ENCODE measurements around the gene NF1. TPM values are rescaled to one million over a fixed set of nuclear protein-coding genes. Genes with fewer than 3 reads are reported as not detected.
"Not testable (repeated sequence)": the region's sequence is repeated elsewhere in the genome, so short reads cannot be mapped to it uniquely, and the experiment has no call there.

Gene NF1
- total RNA-seq, 1 donor from 2014 or later = 39.1 TPM

GRCh38 chr17:31308372-31309334 lies 213.9 kb downstream of the NF1 start:
- DNase-seq = no peak

DNA sequence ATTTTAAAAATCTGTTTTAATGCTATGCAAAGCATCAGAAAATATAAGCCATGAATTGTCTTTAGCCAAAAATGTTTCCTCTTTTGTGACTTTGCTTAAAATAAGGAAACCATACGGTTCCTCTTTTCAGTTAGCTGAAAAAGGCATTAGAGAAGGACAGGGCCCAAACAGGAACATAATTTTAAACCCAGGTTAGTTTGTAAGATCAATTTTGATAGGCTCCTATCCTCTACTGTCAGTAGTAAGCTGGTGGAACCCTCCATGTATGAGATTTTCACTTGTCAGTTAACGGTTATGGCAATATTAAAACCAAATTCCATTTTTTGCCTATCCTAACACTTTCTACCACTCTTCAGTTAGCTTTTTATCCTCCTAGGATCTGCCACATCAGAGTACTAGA lies 214.8 kb downstream of the NF1 start:
- DNase-seq = no peak

- DNase-seq = no peak
Measured at GRCh38 chr17:31310260-31310659, 215.5 kb downstream of the NF1 start.

- DNase-seq = no peak
Measured at GRCh38 chr17:31310886-31311285, 216.1 kb downstream of the NF1 start.

GRCh38 chr17:31311526-31311925 lies 216.7 kb downstream of the NF1 start:
- no peak for DNase-seq

DNA sequence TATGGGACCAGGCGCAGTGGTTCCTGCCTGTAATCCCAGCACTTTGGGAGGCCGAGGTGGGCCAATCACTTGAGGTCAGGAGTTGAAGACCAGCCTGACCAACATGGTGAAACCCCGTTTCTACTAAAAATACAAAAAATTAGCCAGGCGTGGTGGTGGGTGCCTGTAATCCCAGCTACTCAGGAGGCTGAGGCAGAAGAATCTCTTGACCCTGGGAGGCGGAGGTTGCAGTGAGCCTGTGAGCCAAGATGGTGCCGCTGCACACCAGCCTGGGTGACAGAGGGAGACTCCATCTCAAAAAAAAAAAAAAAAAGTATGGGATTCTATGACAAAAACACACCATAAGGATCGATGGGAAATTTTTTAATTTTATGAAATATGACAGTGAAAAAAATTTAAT lies 217.4 kb downstream of the NF1 start:
- DNase-seq = not testable (repeated sequence)

DNA sequence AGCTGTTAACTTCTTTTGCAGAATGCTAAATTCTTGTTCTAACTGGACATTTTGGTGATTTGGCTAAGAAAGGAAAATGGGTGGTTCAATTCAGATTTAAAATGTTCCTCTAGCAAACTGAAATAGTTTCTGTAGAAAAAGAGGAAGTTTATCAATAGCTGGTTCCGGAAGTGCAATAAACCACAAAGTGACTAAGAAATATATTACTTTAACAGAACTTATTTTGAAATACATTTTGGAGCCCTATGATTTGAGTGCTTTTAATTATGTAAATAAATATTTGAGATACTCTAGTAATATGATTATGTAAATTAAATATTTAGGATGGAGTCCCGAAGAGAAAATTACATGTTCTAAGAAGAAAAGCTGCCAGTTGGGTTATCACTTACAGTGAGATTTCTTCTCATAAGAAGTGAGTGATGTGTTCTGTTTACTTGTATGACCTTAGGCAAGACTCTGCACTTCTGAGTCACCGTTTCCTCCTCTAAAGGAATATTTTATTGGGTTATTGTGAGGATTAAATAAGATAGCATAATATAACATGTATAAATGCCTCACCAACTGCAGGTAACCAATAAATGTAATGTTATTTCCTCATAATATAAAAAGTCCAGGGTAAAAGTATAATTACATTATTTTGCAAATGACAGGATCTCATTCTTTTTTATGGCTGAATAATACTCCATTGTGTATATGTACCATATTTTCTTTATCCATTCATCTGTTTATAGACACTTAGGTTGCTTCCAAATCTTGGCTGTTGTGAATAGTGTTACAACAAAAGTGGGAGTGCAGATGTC lies 219.4 kb downstream of the NF1 start, which contains the start of gene EVI2B:
TSS of gene EVI2B (minus strand) at position 73 of the 800 bp plus-strand sequence. CDS start 8,445 bp downstream, outside the sequence.
- DNase-seq = peak; percentile 76

DNA sequence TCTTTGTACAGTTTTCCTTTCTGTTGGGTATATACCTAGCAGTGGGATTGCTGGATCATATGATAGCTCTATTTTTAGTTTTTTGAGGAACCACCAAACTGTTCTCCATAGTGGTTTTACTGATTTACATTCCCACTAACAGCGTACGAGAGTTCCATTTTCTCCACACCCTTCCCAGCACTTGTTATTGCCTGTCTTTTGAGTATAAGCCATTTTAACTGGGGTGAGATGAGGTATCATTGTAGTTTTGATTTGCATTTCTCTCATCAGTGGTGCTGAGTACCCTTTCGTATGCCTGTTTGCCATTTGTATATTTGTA lies 220.0 kb downstream of the NF1 start:
- DNase-seq = no peak

DNA sequence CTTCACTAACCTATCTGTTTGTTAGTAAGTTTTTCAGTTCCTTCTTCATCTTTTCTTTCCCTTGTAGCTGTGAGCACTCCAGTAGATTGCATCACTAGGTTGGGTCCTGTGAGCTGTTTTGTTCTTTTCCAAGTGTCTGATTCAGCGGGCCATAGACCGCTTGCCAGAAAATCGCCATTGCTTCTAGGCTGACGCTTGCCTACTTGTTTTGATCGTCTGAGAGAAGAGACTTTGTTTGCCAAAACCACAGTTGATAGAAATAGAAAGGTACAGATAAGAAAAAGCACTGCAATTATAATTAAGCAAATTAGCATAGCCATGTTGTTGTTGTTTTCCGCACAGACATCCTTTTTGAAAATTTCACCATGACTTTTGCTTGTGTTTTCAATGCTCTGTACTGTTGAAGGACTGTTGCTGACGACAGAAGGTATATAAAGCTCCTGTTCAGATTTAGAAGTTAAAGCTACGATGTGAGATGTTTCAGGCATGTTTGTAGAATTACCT lies 223.6 kb downstream of the NF1 start:
- DNase-seq = no peak

- DNase-seq = no peak
Measured at GRCh38 chr17:31318851-31319661, 224.3 kb downstream of the NF1 start.

DNA sequence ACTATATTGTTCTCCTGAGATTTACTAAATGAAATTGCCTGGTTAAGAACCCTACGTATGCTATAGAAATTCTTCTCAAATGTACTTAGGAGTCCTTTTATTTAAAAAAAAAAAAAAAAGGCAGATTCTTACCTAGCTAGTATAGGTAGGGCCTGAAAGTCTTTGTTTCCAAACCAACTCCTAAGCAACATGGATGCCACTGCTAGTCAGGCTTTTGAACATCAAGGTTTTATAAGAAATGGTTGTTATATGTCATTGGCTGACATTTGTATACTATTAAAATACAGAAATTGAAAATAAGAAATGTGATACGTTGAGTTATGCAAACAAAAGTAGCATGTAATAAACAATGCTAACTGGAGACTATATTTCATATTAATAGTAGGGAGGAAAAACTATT lies 225.5 kb downstream of the NF1 start:
- no peak for DNase-seq

GRCh38 chr17:31320791-31321190 lies 226.0 kb downstream of the NF1 start:
- DNase-seq = no peak

DNA sequence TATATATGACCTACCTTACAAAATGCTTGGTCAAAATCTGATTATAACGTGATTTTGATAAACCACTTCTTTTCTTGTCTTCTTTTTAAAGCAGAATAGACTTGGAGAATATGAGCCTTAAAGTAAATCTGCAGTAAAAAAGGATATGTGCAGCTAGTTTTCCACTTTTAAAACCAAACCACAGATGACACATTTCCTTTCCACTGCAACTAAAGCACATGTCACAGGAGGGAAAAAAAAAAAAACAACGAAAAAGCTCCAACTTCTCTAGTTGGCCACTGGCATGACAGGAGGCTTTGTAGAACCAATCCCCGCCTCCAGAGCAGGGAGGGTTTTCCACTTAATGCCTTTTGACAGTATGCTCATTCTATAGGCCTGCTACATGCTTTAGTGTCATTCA lies 226.7 kb downstream of the NF1 start, which contains the start of gene EVI2A:
TSS of gene EVI2A (minus strand) at position 142 of the 400 bp plus-strand sequence. CDS start 2,609 bp downstream, outside the sequence.
- peak; percentile 60 for DNase-seq

- no peak for DNase-seq
Measured at GRCh38 chr17:31321966-31322365, 227.2 kb downstream of the NF1 start.

GRCh38 chr17:31323551-31323950 lies 228.8 kb downstream of the NF1 start:
- no peak for DNase-seq

DNA sequence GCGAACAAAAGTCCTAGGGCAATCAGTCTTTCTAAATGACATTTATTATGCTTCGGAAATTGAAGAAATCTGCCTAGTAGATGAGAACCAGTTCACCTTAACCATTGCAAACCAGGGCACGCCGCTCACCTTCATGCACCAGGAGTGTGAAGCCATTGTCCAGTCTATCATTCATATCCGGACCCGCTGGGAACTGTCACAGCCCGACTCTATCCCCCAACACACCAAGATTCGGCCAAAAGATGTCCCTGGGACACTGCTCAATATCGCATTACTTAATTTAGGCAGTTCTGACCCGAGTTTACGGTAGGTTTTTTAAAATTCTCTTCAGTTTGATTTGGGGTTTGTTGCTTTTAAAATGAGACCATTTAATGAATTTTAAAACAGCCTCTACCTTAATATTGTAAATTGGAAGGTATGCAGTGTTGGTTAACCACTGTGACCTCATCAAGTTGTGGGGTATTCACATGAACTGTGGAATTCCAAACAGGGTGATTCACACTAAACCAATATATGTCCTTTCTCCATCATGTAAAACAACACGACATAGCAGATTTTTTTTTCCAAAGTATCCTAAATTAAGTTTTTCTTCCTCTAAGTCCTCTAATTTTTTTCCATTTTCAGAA lies 232.9 kb downstream of the NF1 start:
- DNase-seq = peak; percentile 7

DNA sequence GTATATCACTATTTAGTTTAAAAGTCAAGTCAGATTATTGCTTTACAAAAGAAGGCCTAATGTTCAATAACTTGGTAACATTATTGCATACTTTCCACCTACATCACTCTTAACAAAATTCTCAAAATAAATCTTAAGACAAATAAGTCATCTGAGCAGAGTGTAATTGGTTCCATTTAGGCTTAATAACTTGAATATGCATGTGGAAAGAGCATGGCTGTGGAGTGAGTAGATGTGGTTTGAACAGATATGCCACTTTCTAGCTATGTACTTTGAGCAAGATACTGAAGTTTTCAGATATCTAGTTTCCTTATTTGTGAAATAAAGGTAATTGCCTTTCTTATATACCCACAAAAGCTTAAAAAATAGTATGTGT lies 233.4 kb downstream of the NF1 start:
- DNase-seq = no peak

GRCh38 chr17:31329221-31329620 lies 234.4 kb downstream of the NF1 start:
- no peak for DNase-seq

- DNase-seq = no peak
Measured at GRCh38 chr17:31339906-31340661, 245.3 kb downstream of the NF1 start.

- not testable (repeated sequence) for DNase-seq
Measured at GRCh38 chr17:31345191-31345747, 250.5 kb downstream of the NF1 start.

- DNase-seq = no peak
Measured at GRCh38 chr17:31349454-31349853, 254.7 kb downstream of the NF1 start.

Data from dermis blood vessel endothelial cell (primary cell).